ENCODE measurements around the gene TP53I3.
"Not testable (repeated sequence)": the region's sequence is repeated elsewhere in the genome, so short reads cannot be mapped to it uniquely, and the experiment has no call there.

TP53I3 gene, protein sequence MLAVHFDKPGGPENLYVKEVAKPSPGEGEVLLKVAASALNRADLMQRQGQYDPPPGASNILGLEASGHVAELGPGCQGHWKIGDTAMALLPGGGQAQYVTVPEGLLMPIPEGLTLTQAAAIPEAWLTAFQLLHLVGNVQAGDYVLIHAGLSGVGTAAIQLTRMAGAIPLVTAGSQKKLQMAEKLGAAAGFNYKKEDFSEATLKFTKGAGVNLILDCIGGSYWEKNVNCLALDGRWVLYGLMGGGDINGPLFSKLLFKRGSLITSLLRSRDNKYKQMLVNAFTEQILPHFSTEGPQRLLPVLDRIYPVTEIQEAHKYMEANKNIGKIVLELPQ

DNA sequence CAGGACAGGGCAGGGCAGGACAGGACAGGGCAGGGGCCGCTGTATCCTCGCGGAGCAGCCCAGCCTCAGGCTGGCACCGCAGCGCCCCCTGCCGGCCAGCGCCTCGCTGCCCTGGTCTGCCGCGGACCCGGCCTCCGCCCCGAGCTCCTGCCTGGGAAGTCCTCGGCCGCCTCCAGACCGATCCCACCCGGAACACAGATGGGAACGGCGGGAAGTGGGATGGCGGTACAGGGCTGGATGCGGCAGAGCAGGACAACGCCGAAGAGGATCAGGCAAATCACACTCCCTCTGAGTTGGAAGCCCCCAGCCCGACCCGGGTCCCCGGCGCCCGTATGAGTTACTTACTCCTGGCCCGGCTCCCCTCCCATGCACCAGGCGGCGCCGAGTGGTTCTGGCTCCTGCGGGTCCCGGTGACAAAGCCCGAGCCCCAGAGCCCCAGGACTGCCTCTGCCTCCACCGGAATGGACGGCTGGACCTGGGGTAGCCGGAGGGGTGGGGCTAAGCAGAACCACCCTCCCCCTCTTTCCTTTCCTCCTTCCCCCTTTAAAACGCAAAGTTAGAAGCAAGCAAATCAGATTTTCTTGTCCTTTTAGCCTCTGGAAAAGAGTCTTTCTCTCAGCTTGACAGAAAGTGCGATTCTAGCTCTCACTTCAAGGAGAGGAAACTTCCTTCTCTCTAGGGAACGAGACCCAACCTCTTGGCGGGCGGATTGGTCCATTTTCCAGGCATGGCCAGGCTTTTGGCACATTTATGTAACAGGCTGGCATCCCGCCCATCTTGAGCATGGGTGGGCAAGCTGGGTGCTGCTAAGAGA is at the start of gene TP53I3:
Gene TP53I3 (minus strand): TSS at position 449 of the 814 bp plus-strand sequence. CDS start 508 bp downstream, outside the sequence.
- DNase-seq: peak in 57 of 58 donors; percentile 13 to 87 (median 71)

DNA sequence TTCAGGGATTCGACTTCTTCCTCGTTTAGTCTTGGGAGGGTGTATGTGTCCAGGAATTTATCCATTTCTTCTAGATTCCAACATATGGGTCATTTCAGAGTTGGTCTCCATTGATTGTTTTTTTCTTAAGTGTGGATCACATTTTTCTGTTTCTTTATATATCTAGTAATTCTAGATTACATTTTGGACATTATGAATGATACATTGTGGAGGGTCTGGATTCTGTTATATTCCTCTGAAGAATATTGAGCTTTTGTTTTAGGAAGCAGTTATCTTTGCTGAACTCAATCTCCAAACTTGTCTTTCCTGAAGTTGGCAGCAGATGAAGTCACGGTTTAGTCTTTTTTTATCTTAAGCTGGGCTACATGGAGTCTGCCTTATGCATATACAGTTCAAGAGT is 47.9 kb upstream of the TP53I3 start:
- DNase-seq: no peak

DNA sequence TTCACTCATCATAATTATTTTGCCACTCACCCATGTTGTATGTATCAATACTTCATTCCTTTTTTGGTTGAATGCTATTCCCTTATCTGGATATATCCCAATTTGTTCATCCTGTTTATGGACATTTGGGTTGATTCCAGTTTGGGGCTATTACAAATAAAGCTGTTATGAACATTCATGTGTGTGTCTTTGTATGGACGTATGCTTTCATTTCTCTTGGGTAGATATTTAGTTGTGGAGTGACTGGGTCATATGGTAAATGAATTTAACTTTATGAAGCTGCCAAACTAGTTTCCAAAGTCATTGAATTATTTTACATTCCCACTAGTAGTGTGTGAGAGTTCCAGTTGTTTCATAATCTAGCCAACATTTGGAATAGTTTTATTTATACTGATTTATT is 41.3 kb upstream of the TP53I3 start:
- no peak for DNase-seq

DNA sequence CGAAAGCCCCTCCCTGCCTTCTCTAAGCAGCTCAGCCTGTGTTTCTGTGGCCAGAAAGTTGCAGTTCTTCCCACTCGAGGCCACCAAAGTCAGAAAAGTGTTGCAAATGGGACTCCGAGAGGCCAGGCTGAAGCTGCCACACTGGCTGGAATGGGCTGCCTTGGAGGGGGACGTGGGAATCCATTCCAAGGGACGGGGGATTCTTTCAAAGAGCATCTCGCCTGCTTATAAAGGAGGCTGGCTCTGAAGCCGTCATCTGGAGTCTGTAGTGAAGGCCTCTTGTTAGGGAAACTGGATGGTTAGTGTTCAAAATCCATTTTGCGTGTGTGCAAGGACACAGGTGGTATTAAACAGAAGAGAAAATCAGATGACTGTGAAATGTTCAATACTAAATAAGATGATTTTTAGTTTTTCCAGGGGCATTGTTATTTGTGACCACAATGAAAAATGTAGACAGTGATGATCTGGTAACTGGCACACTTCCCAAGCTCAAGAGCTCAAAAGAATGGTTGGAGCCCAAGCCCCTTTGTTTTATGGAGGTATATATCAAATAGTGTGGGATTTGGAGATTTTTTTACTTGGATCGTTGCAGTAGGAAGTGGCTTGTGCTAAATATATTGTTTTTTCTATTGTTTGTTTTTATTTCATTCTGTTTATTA is 39.4 kb upstream of the TP53I3 start:
- peak in 12 of 58 donors; percentile 15 to 68 (median 50) for DNase-seq

DNA sequence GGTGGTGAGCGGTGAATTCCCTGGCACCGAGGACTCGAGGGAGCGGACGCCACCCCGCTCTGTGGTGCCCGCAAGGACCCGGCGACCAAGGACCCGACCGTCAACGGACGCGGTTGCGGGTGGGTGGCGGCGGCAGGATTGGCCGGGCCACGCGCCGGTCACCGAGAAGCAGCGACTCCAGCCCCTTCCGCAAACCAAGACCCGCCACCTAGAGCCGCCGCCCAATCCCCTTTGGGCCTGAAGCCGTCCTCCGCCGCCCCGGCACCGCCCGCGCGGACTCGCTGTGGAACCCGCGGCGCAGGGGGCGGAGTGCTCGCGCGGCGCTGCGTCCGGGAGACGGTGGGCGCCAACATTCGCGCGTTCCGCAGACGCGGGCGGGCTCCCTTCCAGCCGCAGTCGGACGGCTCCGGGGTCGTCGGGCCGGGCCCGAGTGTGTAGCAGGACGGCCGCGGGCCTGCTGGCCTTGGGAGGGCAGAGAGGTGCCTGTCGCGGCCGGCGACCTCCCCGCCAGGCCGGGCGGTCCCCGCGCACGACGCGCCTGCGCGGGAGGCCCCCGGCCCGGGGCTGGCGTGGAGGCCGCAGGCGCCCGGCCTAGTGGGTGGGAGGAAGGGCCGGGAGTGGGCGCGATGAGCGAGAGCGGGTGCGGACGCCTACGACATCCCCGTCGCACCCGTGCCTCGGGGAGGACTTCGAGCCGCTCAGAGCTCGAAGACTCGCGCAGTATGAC is 38.7 kb upstream of the TP53I3 start, which contains the start of the genes FAM228B and PFN4:
Gene FAM228B (plus strand): TSS at position 275 of the 727 bp plus-strand sequence. CDS start 893 bp downstream, outside the sequence.
Gene PFN4 (minus strand): TSS at position 140 of the 727 bp plus-strand sequence. CDS start 799 bp downstream, outside the sequence.
- peak; percentile 38 to 93 (median 82) for DNase-seq

DNA sequence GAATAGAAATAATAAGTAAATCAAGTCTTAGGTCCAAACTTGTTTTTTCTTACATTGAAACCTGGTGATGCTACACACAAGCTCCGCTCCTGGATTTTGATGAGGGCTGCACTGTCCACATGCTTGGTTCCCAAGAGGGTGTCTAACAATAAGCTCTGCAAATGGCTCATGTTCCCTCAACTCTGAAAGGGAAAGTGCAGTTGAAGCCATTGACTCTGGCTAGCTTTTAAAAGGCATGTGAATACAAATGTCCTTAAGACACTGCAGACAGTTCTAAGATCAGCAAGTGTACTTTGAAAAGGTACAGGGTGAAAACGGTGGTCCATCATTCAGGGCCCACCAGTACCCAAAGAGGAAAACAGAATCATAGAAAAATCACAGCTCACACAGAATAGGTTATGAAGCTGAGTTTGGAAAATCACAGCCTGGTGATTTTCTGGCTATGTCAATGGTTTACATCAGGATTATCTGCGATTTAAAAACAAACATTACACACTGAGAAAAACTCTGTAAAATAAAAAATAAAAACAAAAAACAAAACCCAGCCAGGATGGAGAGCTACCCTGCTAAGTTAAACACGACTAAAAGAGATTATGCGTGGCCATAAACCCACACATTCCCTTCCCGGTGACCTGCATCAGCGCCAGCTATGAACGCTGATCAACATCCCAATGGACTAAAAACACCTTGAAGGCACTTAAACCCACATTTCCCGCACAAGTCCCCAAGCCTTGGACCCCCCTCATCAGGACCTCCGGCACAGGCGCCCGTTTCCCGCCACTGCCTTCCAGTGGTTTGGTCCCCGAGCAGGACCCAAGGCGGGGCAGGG is 37.9 kb upstream of the TP53I3 start:
- DNase-seq: peak in 2 of 58 donors; percentile 5 to 8

DNA sequence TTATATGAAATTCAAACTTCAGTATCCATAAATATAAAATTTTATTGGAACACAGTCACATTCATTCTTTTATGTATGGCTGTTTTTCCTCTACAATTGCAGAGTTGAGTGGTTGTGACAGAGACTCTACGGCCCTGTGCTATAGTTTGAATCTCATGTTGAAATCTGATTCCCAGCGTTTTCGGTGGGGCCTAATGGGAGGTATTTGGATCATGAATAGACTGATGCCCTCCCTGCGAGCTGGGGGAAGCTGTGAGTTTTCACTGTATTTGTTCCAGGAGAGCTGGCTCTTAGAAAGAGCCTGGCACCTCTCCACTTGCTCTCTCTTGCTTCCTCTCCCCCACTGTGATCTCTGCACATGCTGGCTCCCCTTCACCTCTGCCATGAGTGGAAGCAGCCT is 36.8 kb upstream of the TP53I3 start:
- DNase-seq: peak in 4 of 58 donors; percentile 2 to 10 (median 5)

DNA sequence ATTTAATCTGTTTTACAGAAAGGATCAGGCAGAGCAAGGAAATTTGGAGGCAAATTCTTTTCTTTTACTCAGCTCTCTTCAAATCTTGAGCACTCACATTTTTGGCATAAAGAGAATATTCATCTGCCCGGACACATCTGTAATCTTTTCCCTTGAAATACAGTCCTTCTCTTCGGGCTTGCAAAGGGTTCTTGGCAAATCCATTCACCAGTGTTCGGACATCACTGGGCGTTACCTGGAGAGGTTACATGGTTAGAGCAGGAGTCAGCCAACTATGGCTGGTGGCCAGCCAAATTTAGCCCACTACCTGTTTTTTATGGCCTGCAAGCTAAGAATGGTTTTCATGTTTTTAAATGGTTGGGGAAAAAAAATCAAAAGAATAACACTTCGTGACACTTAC is 36.4 kb upstream of the TP53I3 start:
- no peak for DNase-seq

DNA sequence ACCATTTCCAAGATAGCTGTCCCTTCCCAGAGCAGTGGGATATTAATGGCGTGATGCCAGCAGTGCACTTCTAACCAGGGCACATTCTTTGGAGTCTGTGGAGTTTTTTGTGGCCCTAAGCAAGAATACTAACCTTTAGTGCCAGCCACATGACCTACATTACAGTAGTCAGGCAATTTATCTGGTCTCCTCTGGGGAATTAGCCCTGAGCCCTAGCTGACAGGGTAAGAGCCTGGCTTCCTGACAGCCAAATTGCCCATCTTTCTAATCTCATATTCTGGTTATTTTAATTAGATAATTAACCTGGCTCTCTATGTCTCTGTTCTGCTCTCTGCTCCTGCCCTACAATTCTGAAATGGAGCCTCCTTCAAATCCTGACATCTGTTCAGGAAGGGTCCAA is 33.3 kb upstream of the TP53I3 start:
- no peak for DNase-seq

DNA sequence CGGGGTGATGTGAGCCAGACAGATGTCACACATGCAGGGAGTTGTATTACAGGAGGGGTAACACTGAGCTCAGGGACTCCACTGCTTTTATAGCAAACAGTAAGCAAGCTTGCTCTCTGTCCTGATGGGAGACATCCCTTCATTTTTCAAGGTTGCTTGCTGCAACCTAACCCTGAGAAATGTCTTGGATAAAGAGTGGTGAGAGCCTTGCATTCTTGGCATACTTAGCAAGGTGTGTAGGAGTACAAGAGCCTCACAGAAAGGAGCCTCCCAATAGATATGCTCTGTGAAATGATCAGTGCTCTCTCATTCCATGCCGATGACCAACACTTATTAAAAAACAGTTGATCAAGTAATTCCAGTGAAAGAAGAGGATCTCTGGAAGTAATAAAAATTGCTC is 30.4 kb upstream of the TP53I3 start:
- DNase-seq: no peak

DNA sequence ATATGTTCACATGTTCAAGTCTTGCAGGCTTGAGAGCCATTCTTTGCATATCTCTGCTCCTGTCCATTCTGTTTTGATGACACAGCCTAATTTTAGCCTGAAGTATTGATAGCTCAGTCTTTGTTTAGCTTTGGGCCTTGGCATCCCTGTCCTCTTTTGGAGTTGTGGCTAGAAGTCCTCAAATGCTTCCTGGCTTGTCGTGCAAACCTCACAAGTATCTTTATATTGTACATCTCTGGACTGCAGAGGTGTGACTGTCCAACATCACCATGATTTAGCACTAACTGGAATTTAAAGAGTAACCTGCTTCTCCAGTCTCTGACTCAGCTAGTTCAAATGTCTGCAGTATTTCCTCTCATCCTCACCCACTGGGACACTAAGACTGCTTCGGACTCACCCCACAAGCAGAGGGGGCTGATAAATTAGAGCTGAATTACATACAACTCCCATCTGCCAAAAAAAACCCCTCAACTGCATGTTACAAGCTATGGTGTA is 26.8 kb upstream of the TP53I3 start:
- DNase-seq: no peak

DNA sequence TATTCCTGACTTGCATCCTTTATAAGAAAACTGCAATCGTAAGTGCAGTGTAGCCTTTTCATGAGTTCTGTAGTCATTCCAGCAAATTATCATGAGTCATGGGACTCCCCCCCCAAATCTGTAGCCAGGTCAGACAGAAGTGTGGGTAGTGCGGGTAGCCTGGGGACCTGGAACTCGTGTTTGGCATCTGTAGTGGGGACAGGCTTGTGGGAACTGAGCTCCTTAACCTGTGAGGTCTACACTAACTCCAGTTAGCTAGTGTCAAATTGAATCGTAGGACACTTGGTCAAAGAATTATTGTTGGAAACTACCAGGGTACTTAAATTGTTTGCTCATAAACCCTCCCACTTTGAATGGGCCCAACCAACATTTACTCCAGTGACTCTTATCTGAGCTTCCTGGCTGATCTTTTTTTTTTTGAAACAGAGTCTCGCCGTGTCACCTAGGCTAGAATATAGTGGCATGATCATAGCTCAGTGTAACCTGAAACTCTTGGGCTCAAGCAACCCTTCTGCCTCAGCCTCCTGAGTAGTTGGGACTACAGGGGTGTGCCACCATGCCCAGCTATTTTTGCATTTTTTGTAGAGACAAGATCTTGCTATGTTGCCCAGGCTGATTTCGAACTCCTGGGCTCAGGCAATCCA is 26.1 kb upstream of the TP53I3 start:
- no peak for DNase-seq

DNA sequence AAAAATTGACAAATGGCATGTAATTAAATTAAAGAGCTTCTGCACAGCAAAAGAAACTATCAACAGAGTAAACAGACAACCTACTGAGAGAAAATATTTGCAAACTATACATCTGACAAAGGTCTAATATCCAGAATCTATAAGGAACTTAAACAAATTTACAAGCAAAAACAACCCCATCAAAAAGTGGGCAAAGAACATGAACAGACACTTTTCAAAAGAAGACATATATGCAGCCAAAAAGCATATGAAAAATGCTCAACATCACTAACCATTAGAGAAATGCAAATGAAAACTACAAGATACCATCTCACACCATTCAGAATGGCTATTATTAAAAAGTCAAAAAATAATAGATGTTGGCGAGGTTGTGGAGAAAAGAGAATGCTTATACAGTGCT is 24.8 kb upstream of the TP53I3 start:
- not testable (repeated sequence) for DNase-seq

DNA sequence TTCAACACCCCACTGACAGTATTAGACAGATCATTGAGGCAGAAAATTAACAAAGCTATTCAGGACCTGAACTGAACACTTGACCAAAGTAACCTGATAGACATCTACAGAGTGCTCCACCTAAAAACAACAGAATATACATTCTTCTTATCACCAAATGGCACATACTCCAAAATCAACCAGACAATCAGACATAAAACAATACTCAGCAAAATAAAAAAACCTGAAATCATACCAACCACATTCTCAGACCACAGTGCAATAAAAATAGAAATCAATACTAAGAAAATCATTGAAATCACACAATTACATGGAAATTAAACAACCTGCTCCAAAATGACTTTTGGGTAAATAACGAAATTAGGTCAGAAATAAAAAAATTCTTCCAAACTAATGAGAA is 22.7 kb upstream of the TP53I3 start:
- no peak for DNase-seq

DNA sequence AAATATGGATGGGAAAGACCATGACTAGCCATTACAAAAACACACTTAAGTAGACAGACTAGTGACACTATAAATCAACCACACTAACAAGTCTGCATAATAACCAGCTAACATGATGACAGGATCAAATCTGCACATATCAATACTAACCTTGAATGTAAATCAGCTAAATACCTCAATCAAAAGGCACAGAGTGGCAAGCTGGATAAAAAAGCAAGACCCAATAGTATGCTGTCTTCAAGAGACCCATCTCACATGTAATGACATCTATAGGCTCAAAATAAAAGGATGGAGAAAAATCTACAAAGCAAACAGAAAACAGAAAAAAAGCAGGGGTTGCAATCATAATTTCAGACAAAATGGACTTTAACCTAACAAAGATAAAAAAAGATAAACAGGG is 22.2 kb upstream of the TP53I3 start:
- DNase-seq: no peak

DNA sequence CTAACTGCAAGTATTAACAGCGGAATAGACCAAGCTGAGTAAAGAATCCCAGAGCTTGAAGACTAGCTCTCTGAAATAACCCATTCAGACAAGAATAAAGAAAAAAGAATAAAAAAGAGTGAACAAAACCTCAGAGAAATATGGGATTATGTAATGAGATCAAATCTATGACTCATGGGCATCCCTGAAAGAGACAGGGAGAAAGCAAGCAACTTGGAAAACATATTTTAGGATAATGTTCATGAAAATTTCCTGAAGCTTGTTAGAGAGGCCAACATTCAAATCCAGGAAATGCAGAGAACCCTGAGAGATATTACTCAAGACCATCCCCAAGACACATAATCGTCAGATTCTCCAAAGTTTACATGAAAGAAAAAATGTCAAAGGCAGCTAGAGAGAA is 21.2 kb upstream of the TP53I3 start:
- no peak for DNase-seq

DNA sequence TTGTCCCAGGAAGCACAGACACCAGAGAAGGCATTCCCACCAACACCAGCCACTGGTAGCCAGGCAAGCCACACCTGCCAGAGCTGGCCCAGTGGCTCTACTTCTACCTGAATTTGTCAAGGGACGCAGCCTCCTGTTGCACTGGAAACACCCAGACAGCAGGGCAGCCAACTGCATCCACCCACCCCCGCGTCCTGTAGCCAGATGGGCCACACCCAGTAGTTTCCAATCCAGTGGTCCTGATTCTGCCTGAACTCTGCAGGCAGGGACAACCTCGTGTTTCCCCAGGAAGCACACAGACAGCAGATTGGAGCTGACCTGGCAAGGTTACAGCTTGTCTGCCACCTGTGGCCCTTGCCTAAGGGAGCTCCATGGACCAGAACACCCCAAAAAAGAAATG is 20.3 kb upstream of the TP53I3 start:
- no peak for DNase-seq

DNA sequence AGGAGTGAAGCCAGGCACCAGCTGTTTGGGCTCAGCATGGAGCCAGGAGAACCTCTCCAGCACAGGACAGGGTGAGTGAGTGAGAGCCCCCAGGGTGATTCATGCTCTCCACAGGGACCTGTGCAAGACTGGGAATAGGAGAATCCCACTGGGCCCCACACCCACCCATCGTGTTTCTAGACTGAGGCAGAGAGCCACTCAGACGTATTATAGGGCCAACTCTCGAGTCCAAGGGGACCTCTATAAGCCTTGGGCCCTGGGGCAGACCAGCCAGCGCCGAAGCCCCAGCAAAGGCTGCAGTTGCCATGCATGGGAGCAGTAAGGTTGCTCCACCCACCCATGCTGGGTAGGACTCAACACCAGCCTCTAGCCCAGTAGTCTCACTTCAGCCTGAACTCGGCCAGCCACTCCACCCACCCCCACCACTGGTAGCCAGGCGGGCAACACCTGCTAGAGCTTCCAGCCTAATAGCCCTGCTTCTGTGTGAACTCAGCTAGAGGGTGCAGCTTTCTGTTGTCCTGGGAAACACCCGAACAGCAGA is 19.5 kb upstream of the TP53I3 start:
- no peak for DNase-seq

DNA sequence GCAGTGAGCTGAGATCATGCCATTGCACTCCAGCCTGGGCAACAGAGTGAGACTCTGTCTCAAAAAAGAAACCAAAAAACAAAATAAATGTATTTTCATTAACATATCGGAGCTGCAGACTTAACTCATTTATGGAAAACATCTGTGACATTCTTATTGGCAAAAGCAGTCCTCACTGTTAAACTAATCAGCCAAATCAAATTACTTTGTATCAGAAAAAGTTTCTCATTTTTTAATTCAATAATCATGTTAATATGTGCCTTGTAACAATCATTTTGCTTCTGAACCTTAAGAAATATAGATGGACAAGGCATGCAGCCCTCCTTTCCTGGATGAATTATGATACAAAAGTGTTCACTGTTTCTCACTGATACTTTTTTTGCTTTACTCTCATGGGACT is 18.0 kb upstream of the TP53I3 start:
- no peak for DNase-seq
